SHP77 (cell line): Measurements from ENCODE around the gene KARS1.

Experiments used
- DNase-seq, 2 experiments: peaks; one replicate each; lab custom pipeline; 2025; lab: John Stamatoyannopoulos, UW

KARS1 gene

DNA sequence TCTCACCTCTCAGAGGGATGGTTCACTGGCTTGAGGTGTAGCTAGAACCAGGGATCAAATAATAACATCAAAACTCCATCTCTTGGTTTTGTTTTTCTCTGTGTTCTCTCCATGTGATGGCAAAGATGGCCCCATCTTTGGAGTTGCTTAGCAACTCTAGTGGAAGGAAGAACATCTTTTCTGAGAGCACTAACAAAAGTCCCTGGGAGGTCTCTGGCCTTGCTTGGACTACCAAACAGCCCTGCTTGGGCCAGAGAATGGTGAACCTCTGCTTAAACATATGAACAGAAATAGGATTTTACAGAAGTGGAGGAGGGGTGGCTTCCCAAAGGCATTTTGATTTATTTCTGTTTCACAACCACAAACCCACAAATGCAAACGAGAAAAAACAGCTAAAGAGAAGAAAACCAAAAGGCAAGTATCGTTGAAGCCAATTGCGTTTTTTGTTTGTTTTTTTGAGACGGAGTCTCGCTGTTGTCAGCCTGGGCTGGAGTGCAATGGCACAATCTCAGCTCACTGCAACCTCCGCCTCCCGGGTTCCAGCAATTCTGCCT is 68.1 kb downstream of the KARS1 start:
- no peak for DNase-seq

DNA sequence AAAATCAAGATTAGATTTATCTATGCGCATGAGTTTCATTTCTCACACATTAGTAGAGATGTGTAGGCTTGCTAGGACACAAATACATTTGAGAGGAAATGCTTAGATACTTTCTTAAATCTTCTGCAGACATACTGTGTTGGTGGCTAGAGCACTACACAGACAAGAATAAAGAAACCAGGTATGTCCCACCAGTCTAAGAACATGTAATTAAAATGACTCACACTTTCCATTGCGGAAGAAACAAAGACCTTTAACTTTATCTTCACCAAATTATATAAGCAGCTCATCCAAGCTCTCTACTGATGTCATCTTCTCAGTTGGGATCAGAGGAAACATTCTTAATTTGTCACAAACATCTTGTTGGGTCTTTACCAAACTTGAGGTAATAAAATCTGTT is 68.7 kb downstream of the KARS1 start:
- DNase-seq, result no peak

DNA sequence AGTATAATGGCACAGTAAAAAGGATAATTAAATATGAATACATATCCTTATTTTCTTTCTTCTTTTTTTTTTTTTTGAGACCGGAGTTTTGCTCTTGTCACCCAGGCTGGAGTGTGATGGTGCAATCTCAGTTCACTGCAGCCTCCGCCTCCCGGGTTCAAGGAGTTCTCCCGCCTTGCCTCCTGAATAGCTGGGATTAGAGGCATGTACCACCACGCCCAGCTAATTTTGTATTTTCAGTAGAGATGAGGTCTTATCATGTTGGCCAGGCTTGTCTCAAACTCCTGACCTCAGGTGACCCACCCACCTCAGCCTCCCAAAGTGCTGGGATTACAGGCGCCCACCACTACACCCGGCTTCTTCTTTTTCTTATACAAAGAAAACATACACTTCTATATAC is 69.3 kb downstream of the KARS1 start:
- no peak for DNase-seq
